NCI-H526 treated with DMSO at 0.1 percent for 48 hours (cell line): ENCODE data around the gene FXYD3.

ENCODE experiments used
- DNase-seq: peaks from one replicate; lab custom pipeline; 2025; lab: John Stamatoyannopoulos, UW

FXYD3 gene

DNA sequence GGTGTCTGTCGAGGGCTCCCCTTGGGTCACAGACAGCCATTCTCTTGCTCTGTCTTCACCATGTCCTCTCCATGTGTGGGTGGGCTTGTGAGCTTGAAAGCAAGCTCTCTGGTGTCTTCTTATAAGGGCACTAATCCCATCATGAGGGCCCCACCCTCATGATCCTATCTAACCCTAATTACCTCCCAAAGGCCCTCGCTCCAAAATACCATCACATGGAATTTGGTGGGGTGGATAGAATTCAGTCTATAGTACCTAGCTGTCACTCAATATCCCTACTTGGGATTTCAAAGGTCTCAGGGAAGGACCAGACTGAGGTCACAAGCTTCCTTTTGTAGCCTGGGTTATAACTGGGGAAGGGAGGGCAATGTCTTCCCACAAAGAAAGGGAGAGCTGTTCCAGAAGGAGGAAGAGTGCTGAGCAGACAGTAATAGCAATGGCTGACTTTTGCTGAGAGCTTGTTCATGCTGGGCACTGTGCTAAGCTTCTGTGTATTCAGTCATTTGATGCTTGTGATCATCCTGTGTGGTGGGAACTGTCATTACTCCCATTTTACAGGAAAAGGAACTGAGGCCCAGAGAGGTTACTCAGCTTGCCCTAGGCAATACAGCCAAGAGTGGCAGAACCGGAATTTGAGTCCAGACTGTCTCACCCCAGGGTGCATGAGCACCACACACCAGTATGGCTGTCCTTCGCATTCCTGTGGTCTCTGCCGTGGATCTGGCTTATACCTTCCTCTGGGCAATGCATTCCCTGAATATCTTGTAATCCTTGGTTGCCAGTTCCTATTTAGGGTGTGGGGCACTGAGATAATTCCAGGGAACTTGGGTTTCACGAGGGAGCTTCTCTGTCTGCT is 47.1 kb downstream of the FXYD3 start:
- DNase-seq: no peak

DNA sequence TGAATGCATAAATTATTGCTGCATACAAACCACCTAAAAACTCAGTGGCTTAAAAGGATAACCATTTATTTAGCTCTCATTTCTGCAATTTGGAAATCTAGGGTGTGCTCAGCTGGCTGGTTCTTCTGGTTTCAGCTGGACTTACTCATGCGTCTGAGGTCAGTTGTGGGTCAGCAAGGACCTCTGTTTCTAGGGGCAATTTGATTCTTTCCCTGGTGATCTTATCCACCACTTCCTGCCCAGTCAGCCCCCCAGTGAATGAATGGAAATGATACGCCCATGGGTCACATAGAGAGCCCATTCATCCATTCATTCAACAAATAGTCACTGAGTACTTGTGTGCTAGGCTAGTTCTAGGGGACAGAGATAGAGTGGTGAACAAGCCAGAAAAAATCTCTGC is 48.8 kb downstream of the FXYD3 start:
- DNase-seq: no peak

DNA sequence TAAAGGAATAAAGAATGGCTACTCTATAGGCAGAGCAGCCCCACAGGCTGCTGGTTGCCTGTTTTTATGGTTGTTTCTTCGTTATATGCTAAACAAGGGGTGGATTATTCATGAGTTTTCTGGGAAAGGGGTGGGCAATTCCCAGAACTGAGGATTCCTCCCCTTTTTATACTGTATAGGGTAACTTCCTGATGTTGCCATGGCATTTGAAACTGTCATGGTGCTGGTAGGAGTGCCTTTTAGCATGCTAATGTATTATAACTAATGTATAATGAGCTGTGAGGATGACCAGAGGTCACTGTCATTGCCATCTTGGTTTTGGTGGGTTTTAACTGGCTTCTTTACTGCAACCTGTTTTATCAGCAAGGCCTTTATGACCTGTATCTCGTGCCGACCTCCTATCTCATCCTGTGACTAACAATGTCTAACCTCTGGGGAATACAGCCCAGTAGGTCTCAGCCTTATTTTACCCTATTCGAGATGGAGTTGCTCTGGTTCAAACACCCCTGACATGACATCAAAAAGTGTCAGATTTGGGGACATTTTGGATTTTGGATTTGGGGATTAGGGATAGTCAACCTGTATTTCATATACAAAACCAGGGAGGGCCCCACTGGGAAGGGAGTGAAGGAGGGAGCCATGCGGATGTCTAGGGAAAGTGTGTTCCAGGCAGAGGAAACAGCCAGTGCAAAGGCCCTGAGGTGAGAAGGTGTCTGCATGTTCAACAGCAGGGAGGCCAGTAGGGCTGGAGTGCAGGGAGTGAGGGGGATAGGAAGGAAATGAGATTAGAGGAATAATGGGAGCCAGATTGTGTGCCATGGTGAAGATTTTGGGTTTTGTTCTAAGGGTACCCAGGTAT is 49.8 kb downstream of the FXYD3 start:
- no peak for DNase-seq

DNA sequence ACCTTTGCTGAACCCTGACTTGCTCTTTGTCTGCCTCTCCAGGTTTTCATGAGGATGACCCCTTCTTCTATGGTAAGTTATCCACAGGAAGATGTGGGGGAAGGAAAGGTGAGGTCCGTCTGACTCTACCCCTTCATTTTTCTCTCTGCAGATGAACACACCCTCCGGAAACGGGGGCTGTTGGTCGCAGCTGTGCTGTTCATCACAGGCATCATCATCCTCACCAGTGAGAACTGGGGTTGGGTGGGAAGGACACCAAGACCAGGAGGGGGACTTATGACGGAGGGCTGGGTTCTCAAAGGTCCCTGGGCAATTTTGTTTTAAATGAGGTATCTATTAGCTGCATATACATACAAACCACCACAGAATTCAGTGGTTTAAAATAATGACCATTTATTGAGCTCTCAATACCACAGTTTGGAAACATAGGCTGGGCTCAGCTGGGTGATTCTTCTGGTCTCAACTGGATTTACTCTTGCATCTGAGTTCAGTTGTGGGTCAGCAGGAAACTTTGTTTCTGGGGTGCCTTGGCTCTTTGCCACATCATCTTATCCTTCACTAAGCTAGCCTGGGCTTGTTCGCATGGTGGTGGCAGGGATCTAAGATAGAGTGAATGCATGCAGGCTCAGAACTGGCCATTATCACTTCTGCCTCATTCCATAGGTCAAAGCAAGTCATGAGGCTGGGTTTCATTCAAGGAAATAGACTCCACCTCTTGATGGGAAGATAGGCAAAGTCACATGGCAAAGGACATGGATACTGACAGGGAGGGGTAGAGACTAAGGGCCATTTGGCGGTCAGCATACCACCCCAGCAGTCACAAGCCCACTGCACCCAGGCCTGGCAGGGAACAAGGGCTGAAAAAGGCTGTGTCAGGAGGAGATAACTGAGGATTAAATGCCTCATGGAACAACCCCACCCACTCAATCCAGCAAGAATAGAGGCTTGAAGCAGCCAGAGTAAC is 50.8 kb downstream of the FXYD3 start:
- DNase-seq: no peak

DNA sequence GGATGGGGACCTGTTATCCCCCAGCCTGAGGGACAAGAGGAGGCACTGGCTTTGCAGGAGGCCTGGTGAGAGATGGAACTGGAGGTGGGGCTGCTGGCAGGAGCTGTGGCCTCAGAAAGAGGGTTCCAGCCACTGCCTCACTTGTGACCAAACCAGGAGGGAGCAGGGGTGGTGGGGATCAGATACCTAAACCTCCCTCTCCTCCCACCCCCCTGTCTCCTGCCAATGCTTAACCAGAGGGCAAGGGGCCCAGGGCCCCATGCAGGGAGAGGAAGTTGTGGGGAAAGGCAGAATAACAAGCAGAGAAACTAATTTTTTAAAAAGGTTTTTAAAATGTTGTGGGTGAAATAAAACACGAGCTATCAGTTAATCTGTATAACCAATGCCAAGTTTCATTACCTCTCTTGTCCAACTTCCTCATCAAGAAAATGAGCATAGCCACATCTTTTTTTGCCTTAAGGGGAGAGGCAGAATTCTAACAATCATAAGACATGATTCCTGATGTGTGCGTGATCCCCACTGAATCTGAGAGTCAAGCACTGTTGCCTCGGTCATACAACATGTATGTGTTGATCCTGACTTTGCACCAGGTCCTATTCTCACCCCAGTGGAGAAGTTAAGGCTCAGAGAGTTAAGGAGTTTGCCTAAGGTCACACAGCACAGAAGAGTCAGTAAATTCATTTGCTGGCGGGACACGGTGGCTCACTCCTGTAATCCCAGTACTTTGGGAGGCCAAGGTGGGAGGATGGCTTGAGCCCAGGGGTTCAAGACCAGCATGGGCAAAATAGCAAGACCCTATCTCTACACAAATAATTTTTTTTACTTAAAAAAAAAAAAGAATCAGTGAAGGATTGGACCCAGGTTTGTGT is 51.9 kb downstream of the FXYD3 start:
- no peak for DNase-seq

DNA sequence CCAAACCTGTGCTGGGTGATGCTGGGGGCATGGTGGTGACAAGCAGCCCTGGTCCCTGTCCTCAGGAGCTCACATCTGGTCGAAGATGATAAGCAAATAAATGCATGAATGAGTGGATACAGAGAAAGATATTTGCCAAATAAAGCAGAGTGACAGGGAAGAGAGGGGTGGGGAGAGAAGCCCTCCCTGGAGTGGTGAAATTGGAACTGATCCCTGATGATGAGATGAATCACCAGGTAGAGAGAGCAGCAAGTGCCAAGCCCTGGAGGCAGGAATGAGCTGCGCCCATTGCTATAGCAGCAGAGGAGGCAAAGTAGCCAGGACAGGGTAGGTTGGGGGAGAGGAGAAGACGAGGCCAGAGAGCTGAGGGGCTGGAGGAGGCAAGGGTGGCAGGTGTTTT is 52.6 kb downstream of the FXYD3 start:
- no peak for DNase-seq

DNA sequence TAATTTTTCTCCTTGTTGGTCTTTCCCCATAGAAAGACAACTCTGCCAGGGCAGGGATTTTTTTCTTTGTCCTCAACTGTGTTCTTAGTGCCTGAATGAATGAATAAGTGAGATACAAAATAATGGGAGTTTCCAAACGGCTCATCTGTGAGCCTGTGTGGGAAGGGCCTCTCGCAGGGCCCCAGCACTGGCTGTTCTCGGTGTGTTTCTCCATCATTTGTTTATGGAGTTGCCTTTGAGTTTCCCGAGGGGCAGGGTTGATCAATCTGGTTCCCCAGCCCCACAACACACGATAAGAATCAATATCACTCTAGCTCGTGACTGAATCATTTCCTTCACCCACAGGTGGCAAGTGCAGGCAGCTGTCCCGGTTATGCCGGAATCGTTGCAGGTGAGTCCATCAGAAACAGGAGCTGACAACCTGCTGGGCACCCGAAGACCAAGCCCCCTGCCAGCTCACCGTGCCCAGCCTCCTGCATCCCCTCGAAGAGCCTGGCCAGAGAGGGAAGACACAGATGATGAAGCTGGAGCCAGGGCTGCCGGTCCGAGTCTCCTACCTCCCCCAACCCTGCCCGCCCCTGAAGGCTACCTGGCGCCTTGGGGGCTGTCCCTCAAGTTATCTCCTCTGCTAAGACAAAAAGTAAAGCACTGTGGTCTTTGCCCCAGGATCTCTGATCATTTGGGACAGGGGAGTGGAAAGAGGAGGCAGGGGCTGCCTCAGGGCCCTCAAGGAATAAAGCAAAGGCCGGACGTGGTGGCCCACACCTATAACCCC is 53.8 kb downstream of the FXYD3 start:
- no peak for DNase-seq

DNA sequence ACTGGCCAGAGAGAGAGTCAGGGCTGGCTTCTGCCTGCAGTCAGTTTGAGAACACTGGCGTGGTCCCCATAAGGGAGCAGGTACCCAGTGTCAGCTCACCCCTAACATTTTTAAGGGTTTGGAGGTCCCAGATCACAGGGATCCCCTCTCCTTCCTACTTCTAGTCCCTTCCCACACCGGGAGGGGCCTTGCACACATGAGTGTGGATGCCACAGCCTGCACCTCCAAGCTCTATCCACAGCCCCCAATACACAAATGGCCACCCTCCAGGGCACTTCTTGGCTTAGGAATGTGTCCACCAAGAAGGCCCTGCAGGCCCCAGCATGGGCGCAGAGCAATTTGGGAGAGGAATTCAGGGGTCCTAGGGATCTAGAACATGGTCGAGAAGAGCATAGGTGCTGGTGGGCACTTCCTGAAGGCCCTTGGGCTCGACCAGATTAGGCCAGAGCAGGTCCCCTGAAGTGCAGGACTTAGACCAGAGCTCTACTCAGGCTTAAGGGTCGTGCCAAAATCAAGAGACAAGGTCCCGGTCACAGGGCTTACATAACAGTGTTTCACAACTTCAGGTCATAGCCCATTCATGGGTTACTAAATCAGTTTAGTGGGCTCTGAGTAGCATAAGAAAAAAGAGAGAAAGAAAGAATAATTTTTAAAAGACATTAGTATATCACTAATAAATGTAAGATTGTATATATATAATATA is 54.9 kb downstream of the FXYD3 start:
- no peak for DNase-seq

DNA sequence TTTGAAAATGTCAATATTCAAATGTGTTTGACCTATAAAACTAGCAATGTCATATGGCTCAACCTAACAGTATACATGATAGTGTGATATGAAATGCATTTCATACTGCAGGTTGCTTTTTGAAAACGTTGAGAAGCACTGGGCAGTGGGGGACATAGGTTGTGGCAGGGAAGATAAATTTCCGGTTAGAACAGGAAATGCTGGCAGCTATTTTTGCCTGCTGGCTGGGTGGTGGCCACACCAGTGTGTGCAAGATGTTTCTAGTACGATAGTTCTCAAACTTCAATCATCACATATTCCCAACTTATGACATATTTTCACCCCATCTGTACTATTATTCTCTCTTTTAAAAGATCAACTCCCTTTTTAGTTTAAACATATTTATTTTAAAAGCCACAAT is 56.1 kb downstream of the FXYD3 start:
- no peak for DNase-seq
